ENCODE results near the gene SHMT2.

SHMT2 gene

DNA sequence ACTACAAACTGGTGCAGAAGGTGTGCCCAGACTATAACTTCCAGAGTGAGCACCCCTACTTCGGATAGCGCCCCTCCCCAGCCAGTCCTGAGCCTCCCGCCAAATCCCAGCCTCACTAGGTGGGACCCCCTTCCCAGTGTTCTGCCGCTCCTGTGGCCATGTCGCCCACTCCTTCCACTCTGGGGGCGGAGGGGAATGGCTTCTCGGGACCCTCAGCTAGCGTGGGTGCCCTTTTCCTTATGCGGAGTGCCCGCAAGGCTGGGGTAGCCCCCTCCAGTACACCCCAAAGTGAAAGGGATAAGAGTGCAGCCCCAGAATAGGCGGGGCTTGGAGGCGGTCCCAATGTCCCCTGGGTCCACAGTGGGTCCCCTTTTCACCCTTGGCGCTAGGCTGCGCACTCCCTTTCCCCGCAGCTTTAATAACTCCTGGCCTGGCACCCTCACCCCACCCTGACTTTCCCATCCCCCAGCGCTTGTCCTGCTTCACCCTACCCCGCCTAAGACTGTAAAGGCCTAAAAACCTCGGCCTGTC, 3.8 kb upstream of the SHMT2 start:
- TF ChIP-seq, protein P1, sequence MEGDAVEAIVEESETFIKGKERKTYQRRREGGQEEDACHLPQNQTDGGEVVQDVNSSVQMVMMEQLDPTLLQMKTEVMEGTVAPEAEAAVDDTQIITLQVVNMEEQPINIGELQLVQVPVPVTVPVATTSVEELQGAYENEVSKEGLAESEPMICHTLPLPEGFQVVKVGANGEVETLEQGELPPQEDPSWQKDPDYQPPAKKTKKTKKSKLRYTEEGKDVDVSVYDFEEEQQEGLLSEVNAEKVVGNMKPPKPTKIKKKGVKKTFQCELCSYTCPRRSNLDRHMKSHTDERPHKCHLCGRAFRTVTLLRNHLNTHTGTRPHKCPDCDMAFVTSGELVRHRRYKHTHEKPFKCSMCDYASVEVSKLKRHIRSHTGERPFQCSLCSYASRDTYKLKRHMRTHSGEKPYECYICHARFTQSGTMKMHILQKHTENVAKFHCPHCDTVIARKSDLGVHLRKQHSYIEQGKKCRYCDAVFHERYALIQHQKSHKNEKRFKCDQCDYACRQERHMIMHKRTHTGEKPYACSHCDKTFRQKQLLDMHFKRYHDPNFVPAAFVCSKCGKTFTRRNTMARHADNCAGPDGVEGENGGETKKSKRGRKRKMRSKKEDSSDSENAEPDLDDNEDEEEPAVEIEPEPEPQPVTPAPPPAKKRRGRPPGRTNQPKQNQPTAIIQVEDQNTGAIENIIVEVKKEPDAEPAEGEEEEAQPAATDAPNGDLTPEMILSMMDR (IDR thresholded peaks at IDR 0.05), result no peak
- Histone ChIP-seq H3K4me3 (ENCODE audit: low read depth in 1 of 2, low read length in 1 of 2) (no peak overlapping the region), H3K36me3 (no peaks in the 10 kb centered on the region), H3K27ac (no peak overlapping the region), H3K9me3 (no peaks in the 10 kb centered on the region), H3K4me1 (ENCODE audit: control insufficient read depth in 1 of 2, insufficient read depth in 1 of 2, low read depth in 1 of 2, low read length in 1 of 2) (peaks cover 38 to 48% of the 10 kb centered on the region in 2 experiments), H3K27me3 (peaks cover 85% of the 10 kb centered on the region)

DNA sequence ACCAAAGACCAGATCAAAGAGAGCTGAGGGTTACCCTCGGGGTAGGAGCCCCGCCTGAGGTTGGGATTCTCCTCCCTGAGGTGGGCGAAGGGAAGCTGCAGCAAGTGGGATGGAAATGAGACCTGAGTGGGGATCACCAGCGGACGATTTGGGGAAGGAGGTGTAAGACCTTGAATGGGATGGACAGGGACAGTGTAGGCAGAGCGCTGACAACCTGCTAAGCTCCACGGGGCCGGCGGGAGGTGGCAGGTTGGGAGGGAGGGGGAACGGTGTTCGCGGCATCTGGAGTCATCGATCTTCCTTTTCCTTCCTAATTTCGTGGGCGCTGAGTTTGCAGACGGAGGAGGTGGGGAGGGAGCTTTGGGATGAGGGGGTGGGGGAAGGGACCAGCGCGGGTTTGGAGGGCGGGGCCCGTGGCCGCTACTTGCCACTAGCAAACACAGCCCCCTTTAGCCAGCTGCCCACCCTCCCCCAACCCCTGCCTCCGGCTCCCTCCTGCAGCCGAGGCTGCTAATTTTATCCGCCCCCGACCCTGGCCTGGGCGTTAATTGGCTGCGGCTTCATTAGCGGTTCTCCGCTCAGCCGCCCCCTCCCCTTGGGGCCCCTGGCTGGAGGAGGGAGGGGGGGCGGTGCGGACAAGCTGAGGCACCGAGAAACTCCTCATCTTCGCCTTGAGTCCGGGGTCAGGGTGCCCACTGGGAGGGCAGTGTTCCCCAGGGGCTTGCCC, 2.8 kb upstream of the SHMT2 start:
- peak overlapping the region in 1 of 2 experiments; percentile 6 for H3K4me3 ChIP-seq (ENCODE audit: low read depth in 1 of 2, low read length in 1 of 2)
- H3K4me1 ChIP-seq (ENCODE audit: control insufficient read depth in 1 of 2, insufficient read depth in 1 of 2, low read depth in 1 of 2, low read length in 1 of 2), result peaks cover 40 to 48% of the 10 kb centered on the region in 2 experiments
- no peaks in the 10 kb centered on the region for H3K9me3 ChIP-seq
- peaks cover 75% of the 10 kb centered on the region for H3K27me3 ChIP-seq
- no peaks in the 10 kb centered on the region for H3K36me3 ChIP-seq
- TF ChIP-seq, protein P1 (IDR thresholded peaks at IDR 0.05), result no peak
- H3K27ac ChIP-seq, result no peak overlapping the region

DNA sequence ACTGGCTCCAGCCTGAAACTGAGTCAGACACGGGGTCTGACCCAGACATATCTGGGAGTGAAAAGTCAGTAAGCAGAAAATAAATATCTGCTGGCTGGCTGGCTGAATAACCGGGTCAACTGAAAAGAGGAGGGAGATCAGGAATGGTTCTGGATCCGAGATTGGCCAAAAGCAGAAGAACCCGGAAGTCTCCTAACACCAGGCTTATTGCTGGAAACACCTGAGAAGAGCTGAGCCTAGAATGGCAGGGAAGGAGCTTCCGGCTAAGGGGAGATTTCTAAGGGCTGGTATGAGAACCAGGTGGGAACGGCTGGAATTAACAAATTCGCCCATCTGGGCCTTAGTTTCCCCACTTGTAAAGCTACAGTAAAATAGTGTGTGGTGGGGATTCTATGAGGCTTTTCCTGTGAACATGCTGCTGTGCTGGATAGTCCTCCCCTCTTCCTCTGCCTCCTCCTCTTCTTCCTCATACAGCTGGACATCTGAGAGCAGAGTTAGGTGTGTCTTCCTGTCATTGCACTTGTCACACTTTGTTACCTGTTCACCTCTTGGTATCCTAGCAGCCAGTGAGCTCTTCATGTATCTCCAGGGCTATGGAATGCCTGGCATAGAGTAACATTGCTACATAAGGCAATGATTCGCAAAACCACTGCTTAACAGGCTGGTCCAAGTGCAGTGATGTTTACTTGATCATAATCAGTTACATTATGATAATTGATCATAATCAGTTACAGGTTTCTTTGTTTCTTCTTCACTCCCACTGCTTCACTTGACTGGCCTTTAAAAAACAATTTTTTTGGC, 2.0 kb upstream of the SHMT2 start:
- H3K27ac ChIP-seq, result no peak overlapping the region
- H3K9me3 ChIP-seq, result no peaks in the 10 kb centered on the region
- H3K27me3 ChIP-seq, result peaks cover 67% of the 10 kb centered on the region
- TF ChIP-seq, protein P1 (IDR thresholded peaks at IDR 0.05), result no peak
- peaks cover 4% of the 10 kb centered on the region for H3K36me3 ChIP-seq
- H3K4me3 ChIP-seq (ENCODE audit: low read depth in 1 of 2, low read length in 1 of 2), result no peak overlapping the region
- H3K4me1 ChIP-seq (ENCODE audit: control insufficient read depth in 1 of 2, insufficient read depth in 1 of 2, low read depth in 1 of 2, low read length in 1 of 2), result peaks cover 40 to 48% of the 10 kb centered on the region in 2 experiments

- peaks cover 40 to 48% of the 10 kb centered on the region in 2 experiments for H3K4me1 ChIP-seq (ENCODE audit: control insufficient read depth in 1 of 2, insufficient read depth in 1 of 2, low read depth in 1 of 2, low read length in 1 of 2)
- H3K36me3 ChIP-seq, result peaks cover 20% of the 10 kb centered on the region
- peaks cover 51% of the 10 kb centered on the region for H3K27me3 ChIP-seq
- no peak overlapping the region for H3K27ac ChIP-seq
- TF ChIP-seq, protein P1 (IDR thresholded peaks at IDR 0.05), result no peak
- H3K9me3 ChIP-seq, result no peaks in the 10 kb centered on the region
- H3K4me3 ChIP-seq (ENCODE audit: low read depth in 1 of 2, low read length in 1 of 2), result peak overlapping the region; percentile 51 to 56
These were observed 371 bp upstream of the SHMT2 start for GRCh38 chr12:57229046-57229633.

DNA sequence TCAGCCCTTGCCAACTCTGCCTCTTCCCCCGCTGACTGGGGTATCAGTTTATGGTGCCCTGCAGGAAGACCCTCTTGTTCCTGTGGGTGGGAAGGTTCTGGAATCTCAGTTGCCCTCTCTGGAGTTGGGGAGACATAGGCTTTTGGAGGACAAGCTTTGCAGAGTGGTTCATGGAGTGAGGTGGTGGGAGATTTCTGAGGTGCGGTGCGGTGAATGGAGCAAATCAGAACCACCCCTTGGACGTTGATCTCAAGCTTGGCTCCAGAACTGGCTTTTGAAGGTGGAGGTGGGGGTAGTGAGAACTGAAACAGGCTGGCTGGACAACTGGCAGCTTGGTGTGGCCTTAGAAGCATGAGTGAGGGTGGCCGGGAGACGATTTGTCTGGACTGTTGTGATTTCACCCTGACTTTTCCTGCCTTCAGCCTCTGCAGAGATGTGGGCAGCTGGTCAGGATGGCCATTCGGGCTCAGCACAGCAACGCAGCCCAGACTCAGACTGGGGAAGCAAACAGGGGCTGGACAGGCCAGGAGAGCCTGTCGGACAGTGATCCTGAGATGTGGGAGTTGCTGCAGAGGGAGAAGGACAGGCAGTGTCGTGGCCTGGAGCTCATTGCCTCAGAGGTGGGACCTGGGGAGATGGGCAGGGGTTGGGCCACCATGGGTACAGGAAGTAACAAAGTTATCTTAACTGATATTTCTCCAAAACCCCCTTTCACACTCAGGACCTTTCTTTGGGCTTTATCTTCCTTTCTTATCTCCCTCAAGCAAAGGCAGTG, 1.1 kb downstream of the SHMT2 start:
- H3K36me3 ChIP-seq, result peaks cover 21% of the 10 kb centered on the region
- TF ChIP-seq, protein P1 (IDR thresholded peaks at IDR 0.05), result no peak
- no peaks in the 10 kb centered on the region for H3K9me3 ChIP-seq
- peaks cover 29 to 36% of the 10 kb centered on the region in 2 experiments for H3K4me1 ChIP-seq (ENCODE audit: control insufficient read depth in 1 of 2, insufficient read depth in 1 of 2, low read depth in 1 of 2, low read length in 1 of 2)
- H3K4me3 ChIP-seq (ENCODE audit: low read depth in 1 of 2, low read length in 1 of 2), result peak overlapping the region in 1 of 2 experiments; percentile 51
- no peak overlapping the region for H3K27ac ChIP-seq
- H3K27me3 ChIP-seq, result peaks cover 46% of the 10 kb centered on the region
